ENCODE data around the gene AHSP.

Gene AHSP

DNA sequence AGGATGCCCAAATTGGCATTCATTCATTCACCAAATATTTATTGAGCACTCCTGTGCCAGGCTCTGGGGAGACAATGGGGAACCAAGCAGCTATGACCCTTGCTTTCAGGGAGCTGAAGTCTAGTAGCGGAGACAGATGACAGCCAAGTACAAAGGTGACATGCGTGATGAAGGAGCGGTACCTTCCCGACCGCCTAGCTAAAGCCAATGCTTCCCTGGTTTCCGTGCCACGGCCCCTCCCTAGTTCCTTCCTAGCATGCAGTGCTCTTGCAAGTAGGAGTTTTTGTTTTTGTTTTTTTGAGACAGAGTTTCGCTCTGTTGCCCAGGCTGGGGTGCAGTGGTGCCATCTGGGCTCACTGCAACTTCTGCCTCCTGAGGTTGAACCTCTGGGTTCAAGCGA is 47.9 kb upstream of the AHSP start:
- CTCF ChIA-PET, result interaction anchor here (0.9 kb wide), 1 partner anchor 19 kb away, joined by 3 read pairs; no protein-coding TSS in a partner anchor
- POLR2A ChIA-PET, result interaction anchor here (1.6 kb wide), 1 partner anchor 9 kb away, joined by 4 read pairs; no protein-coding TSS in a partner anchor
- no peak overlapping the region for H3K4me3 ChIP-seq (ENCODE audit: low read depth, low read length)
- no peaks in the 10 kb centered on the region for H3K4me1 ChIP-seq (ENCODE audit: control insufficient read depth, insufficient read depth, low read length)
- TF ChIP-seq ZBTB8A (tag by site-specific recombination; IDR thresholded peaks at IDR 0.05) (no peak), ZNF362 (tag by site-specific recombination; IDR thresholded peaks at IDR 0.05) (no peak), KLF16 (tag by site-specific recombination; IDR thresholded peaks at IDR 0.05) (no peak), GLIS2 (tag by site-specific recombination; IDR thresholded peaks at IDR 0.05) (no peak), ZEB2 (tag by site-specific recombination; IDR thresholded peaks at IDR 0.05) (no peak), ZNF184 (tag by site-specific recombination; IDR thresholded peaks at IDR 0.05) (no peak)
- H3K36me3 ChIP-seq (ENCODE audit: control insufficient read depth in 2 of 2, insufficient read depth in 1 of 2, low read length in 2 of 2), result peaks cover 0 to 2% of the 10 kb centered on the region in 2 experiments; a peak in 1 of 3 replicates
- H3K9me3 ChIP-seq (ENCODE audit: control insufficient read depth, insufficient read depth, low read depth, low read length), result no peaks in the 10 kb centered on the region
- no peak overlapping the region for H3K27ac ChIP-seq (ENCODE audit: extremely low read depth, low read depth, low read length)

DNA sequence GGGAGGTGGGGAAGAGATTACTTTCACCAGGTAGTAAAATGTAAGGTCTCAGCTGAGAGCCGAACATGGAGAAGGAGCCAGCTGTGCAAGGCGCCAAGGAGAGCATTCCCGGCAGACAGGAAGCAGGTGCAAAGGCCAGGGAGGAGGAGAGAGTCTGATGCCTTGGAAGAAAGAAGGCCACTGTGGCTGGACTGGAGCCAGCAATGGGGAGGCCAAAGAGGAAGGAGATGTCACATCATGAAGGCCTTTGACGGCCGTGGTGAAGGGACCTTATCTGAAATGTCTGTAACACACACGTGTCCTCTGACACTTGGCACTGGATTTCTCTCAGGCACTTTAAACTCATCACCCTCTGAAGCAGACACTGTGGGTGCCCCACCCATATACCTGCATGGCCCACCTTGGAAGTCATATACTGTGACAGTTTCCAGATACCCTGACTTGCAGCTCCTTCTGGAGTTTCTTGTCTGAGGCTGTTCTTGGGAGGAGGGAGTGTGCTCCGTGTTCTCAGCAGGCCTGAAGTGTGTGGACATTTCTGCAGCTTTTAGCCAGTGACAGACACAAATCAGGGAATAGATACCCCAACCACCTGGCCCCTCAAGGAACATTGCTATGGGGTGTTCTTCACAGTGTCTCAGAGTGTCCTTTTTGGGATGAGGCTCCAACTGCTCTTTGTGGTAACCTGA is 46.7 kb upstream of the AHSP start:
- POLR2A ChIA-PET, result no interaction called here
- CTCF ChIA-PET, result no interaction called here
- H3K4me1 ChIP-seq (ENCODE audit: control insufficient read depth, insufficient read depth, low read length), result no peaks in the 10 kb centered on the region

DNA sequence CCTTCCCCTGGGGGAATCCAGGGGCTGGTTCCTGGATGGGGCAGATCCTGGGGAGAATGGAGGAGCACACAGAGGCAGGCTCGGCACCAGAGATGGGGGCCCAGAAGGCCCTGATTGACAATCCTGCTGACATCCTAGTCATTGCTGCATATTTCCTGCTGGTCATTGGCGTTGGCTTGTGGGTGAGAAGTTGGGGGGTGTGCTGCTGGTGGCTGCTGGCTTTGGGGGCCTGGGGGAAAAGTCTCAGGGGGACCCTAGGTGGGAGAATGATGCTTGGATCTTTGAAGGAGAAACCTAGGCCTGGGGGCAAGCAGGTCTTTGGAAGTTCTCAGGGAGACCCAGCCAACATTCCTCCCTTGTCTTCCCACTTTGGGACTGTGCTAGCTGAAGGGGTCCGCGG is 44.6 kb upstream of the AHSP start, which contains the start of gene SLC5A2:
SLC5A2 (plus strand) TSS at position 43 of the 400 bp plus-strand sequence; CDS start at position 57, 14 bp downstream.
- Histone ChIP-seq H3K9me3 (ENCODE audit: control insufficient read depth, insufficient read depth, low read depth, low read length) (no peaks in the 10 kb centered on the region), H3K4me1 (ENCODE audit: control insufficient read depth, insufficient read depth, low read length) (no peaks in the 10 kb centered on the region; the same call in 1 of the 2 replicates), H3K36me3 (ENCODE audit: control insufficient read depth in 2 of 2, insufficient read depth in 1 of 2, low read length in 2 of 2) (no peaks in the 10 kb centered on the region), H3K4me3 (ENCODE audit: low read depth, low read length) (no peak within 1 kb of the TSS), H3K27ac (ENCODE audit: extremely low read depth, low read depth, low read length) (no peak within 1 kb of the TSS)
- ChIA-PET CTCF (interaction anchor here (0.6 to 1.3 kb wide), 2 partner anchors 22 to 214 kb away, joined by 3 to 7 read pairs; no protein-coding TSS in a partner anchor), POLR2A (no interaction called here)
- TF ChIP-seq ZSCAN4 (tag by site-specific recombination; IDR thresholded peaks at IDR 0.05) (no peak), ZNF362 (tag by site-specific recombination; IDR thresholded peaks at IDR 0.05) (no peak), ZNF707 (tag by site-specific recombination; IDR thresholded peaks at IDR 0.05) (no peak), ZNF585B (tag by site-specific recombination; IDR thresholded peaks at IDR 0.05) (no peak), ZNF239 (tag by site-specific recombination; IDR thresholded peaks at IDR 0.05) (no peak), FEZF1 (tag by site-specific recombination; IDR thresholded peaks at IDR 0.05) (no peak), ZBTB11 (tag by site-specific recombination; conservative IDR thresholded peaks at IDR 0.05; ENCODE audit: low read depth) (no peak), GLI4 (tag by site-specific recombination; IDR thresholded peaks at IDR 0.05) (no peak), ZNF510 (tag by site-specific recombination; IDR thresholded peaks at IDR 0.05; ENCODE audit: insufficient replicate concordance) (no peak)
- TF ChIP-seq, protein P1, sequence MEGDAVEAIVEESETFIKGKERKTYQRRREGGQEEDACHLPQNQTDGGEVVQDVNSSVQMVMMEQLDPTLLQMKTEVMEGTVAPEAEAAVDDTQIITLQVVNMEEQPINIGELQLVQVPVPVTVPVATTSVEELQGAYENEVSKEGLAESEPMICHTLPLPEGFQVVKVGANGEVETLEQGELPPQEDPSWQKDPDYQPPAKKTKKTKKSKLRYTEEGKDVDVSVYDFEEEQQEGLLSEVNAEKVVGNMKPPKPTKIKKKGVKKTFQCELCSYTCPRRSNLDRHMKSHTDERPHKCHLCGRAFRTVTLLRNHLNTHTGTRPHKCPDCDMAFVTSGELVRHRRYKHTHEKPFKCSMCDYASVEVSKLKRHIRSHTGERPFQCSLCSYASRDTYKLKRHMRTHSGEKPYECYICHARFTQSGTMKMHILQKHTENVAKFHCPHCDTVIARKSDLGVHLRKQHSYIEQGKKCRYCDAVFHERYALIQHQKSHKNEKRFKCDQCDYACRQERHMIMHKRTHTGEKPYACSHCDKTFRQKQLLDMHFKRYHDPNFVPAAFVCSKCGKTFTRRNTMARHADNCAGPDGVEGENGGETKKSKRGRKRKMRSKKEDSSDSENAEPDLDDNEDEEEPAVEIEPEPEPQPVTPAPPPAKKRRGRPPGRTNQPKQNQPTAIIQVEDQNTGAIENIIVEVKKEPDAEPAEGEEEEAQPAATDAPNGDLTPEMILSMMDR (tag by site-specific recombination; IDR thresholded peaks at IDR 0.05), result no peak

More for the DNA sequence above, 46.7 kb upstream of the AHSP start:
- TF ChIP-seq PRDM4 (tag by site-specific recombination; IDR thresholded peaks at IDR 0.05), result 0 out of 2 replicates have a peak, but pooled peaks have one; percentile 19
- TF ChIP-seq ZNF16 (tag by site-specific recombination; IDR thresholded peaks at IDR 0.05; ENCODE audit: low read depth), result no peak
- Histone ChIP-seq H3K4me3 (ENCODE audit: low read depth, low read length) (no peak overlapping the region), H3K36me3 (ENCODE audit: control insufficient read depth in 2 of 2, insufficient read depth in 1 of 2, low read length in 2 of 2) (no peaks in the 10 kb centered on the region), H3K27ac (ENCODE audit: extremely low read depth, low read depth, low read length) (no peak overlapping the region), H3K9me3 (ENCODE audit: control insufficient read depth, insufficient read depth, low read depth, low read length) (no peaks in the 10 kb centered on the region)
